Endothelial cell of umbilical vein (primary cell): ENCODE data around the gene RHOG. TPM values are rescaled to one million over a fixed set of nuclear protein-coding genes. Genes with fewer than 3 reads are reported as not detected.

ENCODE experiments used
- BruUV-seq: library from RNA; stranded (reverse); fragments of 400-500 nt; replicated peaks from 2 replicates; lab custom pipeline; 2021; lab: Mats Ljungman, UMichigan
- CTCF ChIA-PET: fragments of 300-600, 350-600 bp; sonication (Branson Sonifier 250); formaldehyde crosslinking; loops from one replicate; lab custom pipeline; 2021; ENCODE audit warnings: antibody characterized with exemption, inconsistent platforms; lab: Charles Lee
- POLR2A ChIA-PET: fragments of 300-600, 350-600 bp; sonication (Branson Sonifier 250); formaldehyde crosslinking; loops from one replicate; lab custom pipeline; 2021; ENCODE audit warnings: antibody characterized with exemption, inconsistent platforms; lab: Charles Lee
- DNase-seq: peaks from one replicate; pipeline ENCODE4 v3.0.0-alpha.2; 2011; ENCODE audit warnings: low read depth, low spot score
- FAIRE-seq: peaks from 2 replicates; lab custom pipeline; 2011; peaks lifted over from hg19 to GRCh38; lab: Jason Lieb, UNC
- H2AFZ ChIP-seq: 2 replicates; pipeline ENCODE4 v1.6.0; 2012; ENCODE audit warnings: low read depth, low read length, control low read depth, inconsistent platforms
- H3K27ac ChIP-seq: 2 replicates; pipeline ENCODE4 v1.5.1; 2011; ENCODE audit warnings: low read depth, mild to moderate bottlenecking, control low read depth, low read length, moderate library complexity; ENCODE audit not compliant: insufficient read depth
- H3K27me3 ChIP-seq, 2 experiments: 2 replicates each; pipeline versions ENCODE4 v1.6.0 to v1.6.1; 2011; ENCODE audit warnings: low read length in 2 of 2, mixed read lengths in 1 of 2; ENCODE audit not compliant: control insufficient read depth in 2 of 2, insufficient read depth in 2 of 2
- H3K36me3 ChIP-seq, 2 experiments: 2 replicates in 1 of 2; 3 replicates in 1 of 2; pipeline ENCODE4 v1.5.1; 2011; ENCODE audit warnings: low read length in 2 of 2, mild to moderate bottlenecking in 1 of 2, moderate library complexity in 1 of 2; ENCODE audit not compliant: control insufficient read depth in 2 of 2, insufficient read depth in 2 of 2; ENCODE audit errors: extremely low read depth in 1 of 2
- H3K4me1 ChIP-seq: 3 replicates; pipeline ENCODE4 v1.5.1; 2011; ENCODE audit warnings: mild to moderate bottlenecking, low read length; ENCODE audit not compliant: control insufficient read depth, insufficient read depth; ENCODE audit errors: extremely low read depth
- H3K4me2 ChIP-seq: 2 replicates; pipeline ENCODE4 v1.6.1; 2011; ENCODE audit warnings: low read length, control low read depth, mixed read lengths; ENCODE audit not compliant: insufficient read depth
- H3K4me3 ChIP-seq, 3 experiments: fragments of 200-600 bp in 1 of 3; sonication (generic), shearing (Covaris generic) in 1 of 3; replicated peaks in 1 of 3; 2 replicates each; pipeline ENCODE4 v1.5.1; 2011 to 2016; ENCODE audit warnings: control low read depth in 3 of 3, low read length in 3 of 3, mild to moderate bottlenecking in 2 of 3, inconsistent platforms in 1 of 3, low read depth in 1 of 3, moderate library complexity in 1 of 3; ENCODE audit not compliant: insufficient read depth in 1 of 3
- H3K79me2 ChIP-seq: 2 replicates; pipeline ENCODE4 v1.6.0; 2012; ENCODE audit warnings: low read length, inconsistent platforms; ENCODE audit not compliant: control insufficient read depth, insufficient read depth
- H3K9ac ChIP-seq: replicated peaks from 2 replicates; pipeline ENCODE3; 2011; ENCODE audit warnings: low read length, control low read depth; ENCODE audit not compliant: insufficient read depth; ENCODE audit errors: extremely low read depth
- H3K9me1 ChIP-seq: replicated peaks from 3 replicates; pipeline ENCODE4 v1.6.0; 2011; ENCODE audit warnings: mild to moderate bottlenecking, low read length; ENCODE audit not compliant: control insufficient read depth, insufficient read depth; ENCODE audit errors: extremely low read depth
- H3K9me3 ChIP-seq: replicated peaks from 2 replicates; pipeline ENCODE4 v1.5.1; 2012; ENCODE audit warnings: low read length, inconsistent platforms; ENCODE audit not compliant: control insufficient read depth, insufficient read depth
- H4K20me1 ChIP-seq: replicated peaks from 2 replicates; pipeline ENCODE3; 2011; ENCODE audit warnings: mild to moderate bottlenecking, low read length; ENCODE audit not compliant: control insufficient read depth, insufficient read depth; ENCODE audit errors: extremely low read depth
- EZH2 ChIP-seq: IDR thresholded peaks from 2 replicates; pipeline ENCODE4 v1.6.1; 2012; ENCODE audit warnings: borderline replicate concordance, low read depth, mild to moderate bottlenecking, moderate library complexity, low read length, inconsistent platforms; ENCODE audit not compliant: severe bottlenecking
- FOS ChIP-seq: IDR thresholded peaks from 2 replicates; pipeline ENCODE4 v1.6.1; 2011; ENCODE audit warnings: mild to moderate bottlenecking, low read length, moderate library complexity, borderline replicate concordance; ENCODE audit not compliant: insufficient read depth
- GATA2 ChIP-seq: IDR thresholded peaks from 2 replicates; pipeline ENCODE4 v1.7.0; 2011; ENCODE audit warnings: low read depth, mild to moderate bottlenecking, moderate library complexity, mixed read lengths, low read length; ENCODE audit not compliant: insufficient read length, insufficient read depth
- JUN ChIP-seq: IDR thresholded peaks from 2 replicates; pipeline ENCODE4 v1.6.1; 2011; ENCODE audit warnings: borderline replicate concordance, low read depth; ENCODE audit not compliant: insufficient read length, insufficient read depth
- MYC ChIP-seq: IDR thresholded peaks from one replicate; pipeline ENCODE4 v1.6.1; 2011; ENCODE audit warnings: mild to moderate bottlenecking, low read depth, low read length
- POLR2A ChIP-seq: IDR thresholded peaks from 2 replicates; pipeline ENCODE4 v1.6.1; 2012; ENCODE audit warnings: low read depth, mild to moderate bottlenecking, control low read depth, low read length
- POLR2AphosphoS5 ChIP-seq: IDR thresholded peaks from 2 replicates; pipeline ENCODE4 v1.6.1; 2012; ENCODE audit warnings: low read depth, mild to moderate bottlenecking, control low read depth, low read length, moderate library complexity; ENCODE audit not compliant: insufficient read depth
- dilution Hi-C: fragments of 300-500 bp; cut with MboI; formaldehyde crosslinking; loops from one replicate; pipeline ENCODE4 v1.15.0; 2019; ENCODE audit warnings: low sequenced_read_pairs; ENCODE audit not compliant: extremely low pct_ligation_motif_present
- intact Hi-C: fragments of 100-400 bp; cut with micrococcal nuclease; formaldehyde crosslinking; loops from one replicate; pipeline ENCODE4 v1.10.0; 2022
- polyA plus RNA-seq, 4 experiments: library from polyadenylated mRNA; depleted of rRNA in 3 of 4; stranded (reverse) in 3 of 4; unstranded in 1 of 4; fragments of >200 nt; gene quantifications; 2 replicates each; pipeline versions ENCODE4 v1.2.1 to v1.2.3, GENCODE V29; 2011 to 2012; ENCODE audit warnings: missing spikeins in 1 of 4
- total RNA-seq: library from RNA; stranded (reverse); gene quantifications from 2 replicates; pipeline ENCODE4 v1.2.3, GENCODE V29; 2021
- TF ChIP-seq, protein P1 (sequence below), 2 donors: IDR thresholded peaks; 1 replicate in 1 of 2; 2 replicates in 1 of 2; pipeline ENCODE4 v1.5.1; 2011; ENCODE audit warnings: low read length in 2 of 2, mild to moderate bottlenecking in 2 of 2, moderate library complexity in 2 of 2, control low read depth in 1 of 2, inconsistent platforms in 1 of 2, low read depth in 1 of 2; ENCODE audit not compliant: insufficient read depth in 1 of 2; ENCODE audit errors: extremely low read depth in 1 of 2
- TF ChIP-seq, protein P2 (sequence below): IDR thresholded peaks from 2 replicates; pipeline ENCODE4 v1.6.1; 2011; ENCODE audit not compliant: insufficient read depth, insufficient read length

RHOG gene
- total and polyA plus RNA-seq, 2 donors (not counting 3 experiments of a cell fraction or from before 2014, with no cell fraction given), result 69.0 to 119 TPM

DNA sequence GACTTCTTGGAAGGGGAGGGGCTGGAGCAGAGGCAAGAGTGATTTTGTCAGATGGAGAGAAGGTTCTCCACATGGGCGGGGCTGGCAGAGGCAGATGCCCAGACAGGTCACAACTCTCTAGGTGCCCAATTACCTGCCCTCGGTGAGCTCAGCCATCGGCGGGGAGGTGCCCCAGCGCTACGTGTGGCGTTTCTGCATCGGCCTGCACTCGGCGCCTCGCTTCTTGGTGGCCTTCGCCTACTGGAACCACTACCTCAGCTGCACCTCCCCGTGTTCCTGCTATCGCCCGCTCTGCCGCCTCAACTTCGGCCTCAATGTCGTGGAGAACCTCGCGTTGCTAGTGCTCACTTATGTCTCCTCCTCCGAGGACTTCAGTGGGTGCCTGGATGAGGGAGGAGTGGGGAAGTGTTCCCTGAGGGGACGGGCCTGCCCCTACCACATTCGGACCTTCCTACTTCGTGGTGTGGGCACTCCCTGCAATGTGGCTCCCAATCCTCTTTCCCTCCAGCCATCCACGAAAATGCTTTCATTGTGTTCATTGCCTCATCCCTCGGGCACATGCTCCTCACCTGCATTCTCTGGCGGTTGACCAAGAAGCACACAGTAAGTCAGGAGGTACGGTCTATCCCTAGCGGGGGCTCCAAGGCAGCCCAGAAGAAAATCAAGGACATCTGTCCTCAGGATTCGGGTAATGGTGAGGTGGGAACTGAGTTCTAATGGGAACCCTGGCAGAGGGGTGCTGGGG is 16.8 kb downstream of the RHOG start:
- no peaks in the 10 kb centered on the region for H3K4me1 ChIP-seq
- no peak overlapping the region for H3K4me2 ChIP-seq
- FAIRE-seq (no peak), DNase-seq (no peak)
- H3K9me1 ChIP-seq, result no peaks in the 10 kb centered on the region
- H3K27ac ChIP-seq, result no peak overlapping the region
- no peaks in the 10 kb centered on the region for H3K9me3 ChIP-seq
- dilution Hi-C loops, result no loop called here
- ChIA-PET POLR2A (no interaction called here), CTCF (interaction anchor here (0.8 to 2.9 kb wide), 6 partner anchors 10 to 249 kb away, joined by 3 to 17 read pairs (median 4); partner anchors contain the start of genes PGAP2 and RHOG)
- no peak overlapping the region for H3K9ac ChIP-seq
- no peak for TF ChIP-seq POLR2A
- no peak for TF ChIP-seq EZH2
- no peak for TF ChIP-seq FOS
- TF ChIP-seq, protein P1, sequence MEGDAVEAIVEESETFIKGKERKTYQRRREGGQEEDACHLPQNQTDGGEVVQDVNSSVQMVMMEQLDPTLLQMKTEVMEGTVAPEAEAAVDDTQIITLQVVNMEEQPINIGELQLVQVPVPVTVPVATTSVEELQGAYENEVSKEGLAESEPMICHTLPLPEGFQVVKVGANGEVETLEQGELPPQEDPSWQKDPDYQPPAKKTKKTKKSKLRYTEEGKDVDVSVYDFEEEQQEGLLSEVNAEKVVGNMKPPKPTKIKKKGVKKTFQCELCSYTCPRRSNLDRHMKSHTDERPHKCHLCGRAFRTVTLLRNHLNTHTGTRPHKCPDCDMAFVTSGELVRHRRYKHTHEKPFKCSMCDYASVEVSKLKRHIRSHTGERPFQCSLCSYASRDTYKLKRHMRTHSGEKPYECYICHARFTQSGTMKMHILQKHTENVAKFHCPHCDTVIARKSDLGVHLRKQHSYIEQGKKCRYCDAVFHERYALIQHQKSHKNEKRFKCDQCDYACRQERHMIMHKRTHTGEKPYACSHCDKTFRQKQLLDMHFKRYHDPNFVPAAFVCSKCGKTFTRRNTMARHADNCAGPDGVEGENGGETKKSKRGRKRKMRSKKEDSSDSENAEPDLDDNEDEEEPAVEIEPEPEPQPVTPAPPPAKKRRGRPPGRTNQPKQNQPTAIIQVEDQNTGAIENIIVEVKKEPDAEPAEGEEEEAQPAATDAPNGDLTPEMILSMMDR (IDR thresholded peaks at IDR 0.05; ENCODE audit: extremely low read depth in 1 of 2, insufficient read depth in 1 of 2, low read depth in 1 of 2, low read length in 2 of 2), result no peak
- TF ChIP-seq, protein P2, sequence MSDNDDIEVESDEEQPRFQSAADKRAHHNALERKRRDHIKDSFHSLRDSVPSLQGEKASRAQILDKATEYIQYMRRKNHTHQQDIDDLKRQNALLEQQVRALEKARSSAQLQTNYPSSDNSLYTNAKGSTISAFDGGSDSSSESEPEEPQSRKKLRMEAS, result no peak
- TF ChIP-seq MYC, result no peak
- TF ChIP-seq POLR2AphosphoS5, result no peak
- TF ChIP-seq GATA2, result no peak
- TF ChIP-seq JUN, result no peak
- intact Hi-C loops, result loop anchor here (1.0 kb wide), 3 partner anchors 11 to 248 kb away; no protein-coding TSS in a partner anchor
- no peaks in the 10 kb centered on the region for H3K27me3 ChIP-seq
- no peak overlapping the region for H2AFZ ChIP-seq
- H3K4me3 ChIP-seq, result no peak overlapping the region
- H3K79me2 ChIP-seq, result no peaks in the 10 kb centered on the region
- no TSS peak for BruUV-seq
- H3K36me3 ChIP-seq, result peaks cover 2 to 20% of the 10 kb centered on the region in 2 experiments
- no peaks in the 10 kb centered on the region for H4K20me1 ChIP-seq
